IPS-NIHi11 (cell line): ENCODE measurements around the gene TARS1.

ENCODE experiments used
- DNase-seq: peaks from one replicate; pipeline ENCODE4 v3.0.0; 2012; ENCODE audit warnings: mixed read lengths, low spot score

The TARS1 gene

GRCh38 chr5:33439905-33440481, 772 bp upstream of the TARS1 start:
- DNase-seq: no peak

DNA sequence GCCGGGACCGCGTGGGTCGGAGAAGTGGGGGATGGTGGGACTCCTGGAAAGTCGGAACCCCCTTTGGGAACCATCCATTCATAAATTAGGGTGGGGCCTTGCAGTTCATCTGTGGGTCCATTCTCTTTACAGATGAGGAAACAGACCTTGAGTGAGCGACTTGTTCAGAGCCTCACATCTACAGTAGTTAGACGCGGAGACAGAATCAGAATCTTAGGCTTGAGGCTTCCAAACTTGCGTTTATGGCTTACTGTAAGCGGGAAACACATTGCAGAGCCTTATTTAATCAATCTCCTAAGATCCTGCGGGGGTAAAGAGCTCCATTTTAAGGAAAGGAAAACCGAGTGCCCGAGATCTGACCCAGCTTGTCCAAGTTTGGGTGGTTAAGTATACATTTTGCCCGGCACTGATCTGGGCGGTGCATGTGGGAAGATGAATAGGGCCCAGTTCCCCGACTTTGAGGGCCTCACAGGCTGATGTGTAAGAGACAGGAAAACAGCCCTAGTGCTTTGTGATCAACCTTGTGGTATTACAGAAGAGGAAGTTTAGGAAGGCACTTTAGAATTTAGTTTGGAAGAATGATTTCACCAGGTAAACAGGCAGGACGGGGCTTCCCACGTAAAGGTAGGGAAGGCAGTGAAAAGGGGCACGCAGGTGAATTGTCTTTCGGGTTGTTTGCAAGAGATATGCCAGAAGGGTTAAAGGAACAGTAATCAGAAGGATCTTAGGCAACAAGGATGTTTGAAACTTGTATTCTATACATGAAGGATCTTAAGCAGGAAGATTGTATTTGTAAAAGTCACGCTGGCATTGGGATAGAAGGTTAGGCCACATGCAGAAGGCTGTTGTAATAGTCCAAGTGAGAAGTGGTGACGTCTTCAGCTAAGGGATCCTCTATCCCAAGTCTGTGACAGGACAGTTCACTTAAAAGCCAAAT, 744 bp downstream of the TARS1 start:
- no peak for DNase-seq

DNA sequence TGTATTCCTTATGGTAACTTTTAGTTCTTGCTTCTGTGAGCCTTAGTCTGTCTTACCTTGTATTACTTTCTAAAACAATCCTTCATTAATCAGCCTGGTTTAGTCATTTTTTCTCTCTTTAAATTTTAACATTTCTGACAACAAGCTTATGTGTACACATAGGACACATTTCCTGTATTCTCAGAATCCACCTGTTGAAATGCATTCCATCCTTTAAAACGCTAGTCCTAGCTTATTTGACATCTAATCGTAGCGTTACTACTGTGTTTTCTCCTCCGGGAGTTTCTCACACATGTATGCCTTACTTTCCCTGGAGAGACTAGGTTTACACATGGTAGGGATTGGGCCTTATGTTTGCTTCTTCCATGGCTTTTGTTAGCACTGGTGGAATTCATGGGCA, 3.8 kb downstream of the TARS1 start:
- no peak for DNase-seq

DNA sequence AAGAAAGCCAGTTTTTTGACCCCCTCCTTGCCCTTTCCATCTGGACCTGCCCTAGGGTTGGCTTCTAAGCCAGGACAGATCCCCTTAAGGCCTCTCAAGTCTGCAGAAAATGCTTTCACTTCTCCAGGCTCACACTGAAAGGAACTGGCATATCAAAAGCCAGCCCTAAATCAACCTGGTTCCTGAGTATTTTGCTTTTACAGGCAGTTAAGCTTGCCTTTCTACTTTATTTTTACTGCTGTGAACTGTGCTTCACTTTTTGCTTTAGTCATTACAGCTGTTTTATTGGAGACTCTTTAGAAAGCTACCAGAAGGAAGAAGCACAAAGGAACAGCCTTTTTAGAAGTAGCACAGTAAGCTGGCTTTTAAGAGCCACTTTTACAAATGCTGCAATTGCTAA, 5.0 kb downstream of the TARS1 start:
- no peak for DNase-seq

GRCh38 chr5:33448118-33448517, 7.4 kb downstream of the TARS1 start:
- no peak for DNase-seq

- no peak for DNase-seq
Measured at GRCh38 chr5:33457126-33457525, 16.4 kb downstream of the TARS1 start.

GRCh38 chr5:33457817-33458216, 17.1 kb downstream of the TARS1 start:
- DNase-seq: no peak

DNA sequence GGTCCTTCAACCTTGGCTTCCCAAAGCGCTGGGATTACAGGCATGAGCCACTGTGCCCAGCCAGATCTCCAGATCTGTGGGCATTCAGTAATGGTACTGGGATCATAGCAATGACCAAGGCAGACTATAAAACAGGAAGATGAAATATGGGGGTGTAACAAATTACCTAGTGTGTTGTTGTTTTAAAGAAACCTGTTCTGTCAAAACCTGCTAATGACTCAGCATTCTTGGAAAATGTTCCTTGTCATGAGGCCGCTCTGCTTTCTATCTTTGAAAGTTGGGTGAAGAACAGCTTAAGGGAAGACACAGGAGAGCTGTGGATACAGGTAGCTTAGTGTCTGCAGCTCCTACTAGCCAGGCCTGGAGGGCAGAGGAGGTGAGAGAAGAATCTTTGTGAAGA, 19.4 kb downstream of the TARS1 start:
- DNase-seq: no peak

DNA sequence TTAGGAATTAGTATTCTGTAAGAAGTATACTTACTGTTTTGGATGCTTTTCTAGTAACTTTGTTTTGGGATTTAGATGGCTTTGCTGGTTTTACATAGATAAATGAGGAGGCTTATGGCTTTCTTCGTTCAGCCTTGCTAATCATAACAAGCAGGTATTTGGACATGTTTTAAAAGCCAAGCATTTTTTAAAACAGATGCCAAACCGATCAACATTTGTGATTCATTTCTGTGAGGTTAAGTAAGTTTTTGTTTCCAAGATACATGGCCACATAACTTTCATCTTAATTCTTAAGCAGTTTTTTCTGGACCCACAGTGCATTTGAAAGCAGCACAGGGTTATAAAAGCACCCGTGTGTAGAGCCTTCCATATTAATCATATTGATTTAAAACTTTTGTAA, 21.7 kb downstream of the TARS1 start:
- no peak for DNase-seq

DNA sequence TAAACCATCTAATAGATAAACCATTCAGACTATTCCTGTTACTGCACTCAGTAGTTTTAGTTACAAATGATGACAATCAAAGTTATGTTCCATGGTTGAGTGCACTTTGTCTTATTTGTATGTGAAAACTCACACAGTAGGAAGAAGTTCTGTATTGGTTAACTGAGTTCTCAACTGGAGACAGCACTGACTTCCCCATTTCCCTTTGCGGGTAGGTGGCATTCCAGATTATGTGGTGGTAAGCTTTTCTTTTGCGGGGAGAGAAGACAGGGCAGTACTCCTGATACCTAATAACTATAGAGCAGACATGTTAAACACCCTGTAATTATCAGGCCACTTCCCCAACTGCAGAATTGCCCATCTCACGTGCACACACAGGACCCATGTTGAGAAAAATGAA, 24.4 kb downstream of the TARS1 start:
- no peak for DNase-seq

DNA sequence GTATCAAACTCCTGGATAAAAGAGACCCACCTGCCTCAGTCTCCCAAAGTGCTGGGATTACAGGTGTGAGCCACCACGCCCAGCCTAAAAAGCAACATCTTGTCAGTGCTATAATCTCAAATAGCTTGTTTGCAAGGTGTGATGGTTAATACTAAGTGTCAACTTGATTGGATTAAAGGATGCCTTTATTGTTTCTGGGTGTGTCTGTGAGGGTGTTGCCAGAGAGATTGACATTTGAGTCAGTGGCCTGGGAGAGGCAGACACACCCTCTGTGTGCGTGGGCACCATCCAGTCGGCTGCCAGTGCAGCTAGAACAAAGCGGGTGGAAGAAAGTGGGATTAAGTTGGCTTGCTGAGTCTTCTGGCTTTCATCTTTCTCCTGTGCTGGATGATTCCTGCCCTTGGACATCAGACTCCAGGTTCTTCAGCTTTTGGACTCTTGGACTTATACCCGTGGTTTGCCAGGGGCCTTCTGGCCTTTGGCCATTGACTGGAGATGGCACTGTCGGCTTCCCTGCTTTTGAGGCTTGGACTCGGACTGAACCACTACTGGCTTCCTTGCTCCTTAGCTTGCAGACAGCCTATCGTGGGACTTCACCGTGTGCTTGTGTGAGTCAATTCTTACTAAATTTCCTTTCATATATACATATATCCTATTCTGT, 28.1 kb downstream of the TARS1 start:
- no peak for DNase-seq

DNA sequence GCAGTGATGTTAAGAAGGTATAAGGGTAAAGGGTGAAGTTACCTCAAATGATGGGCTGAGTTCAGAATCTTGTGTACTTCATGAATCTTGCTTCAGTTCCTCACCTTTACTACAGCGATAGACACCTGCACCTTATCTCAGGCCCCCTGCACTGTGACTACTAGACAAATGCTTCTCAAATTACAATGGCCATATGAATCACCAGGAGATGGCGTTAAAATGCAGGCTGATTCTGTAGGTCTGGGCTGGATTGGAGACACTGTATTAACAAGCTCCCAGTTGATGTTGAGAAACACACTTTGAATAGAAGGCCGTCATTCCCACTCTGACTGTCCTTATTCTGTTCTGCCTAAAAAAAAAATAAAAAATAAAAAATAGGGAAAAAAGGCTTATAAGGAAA, 29.8 kb downstream of the TARS1 start:
- DNase-seq: peak; percentile 14

DNA sequence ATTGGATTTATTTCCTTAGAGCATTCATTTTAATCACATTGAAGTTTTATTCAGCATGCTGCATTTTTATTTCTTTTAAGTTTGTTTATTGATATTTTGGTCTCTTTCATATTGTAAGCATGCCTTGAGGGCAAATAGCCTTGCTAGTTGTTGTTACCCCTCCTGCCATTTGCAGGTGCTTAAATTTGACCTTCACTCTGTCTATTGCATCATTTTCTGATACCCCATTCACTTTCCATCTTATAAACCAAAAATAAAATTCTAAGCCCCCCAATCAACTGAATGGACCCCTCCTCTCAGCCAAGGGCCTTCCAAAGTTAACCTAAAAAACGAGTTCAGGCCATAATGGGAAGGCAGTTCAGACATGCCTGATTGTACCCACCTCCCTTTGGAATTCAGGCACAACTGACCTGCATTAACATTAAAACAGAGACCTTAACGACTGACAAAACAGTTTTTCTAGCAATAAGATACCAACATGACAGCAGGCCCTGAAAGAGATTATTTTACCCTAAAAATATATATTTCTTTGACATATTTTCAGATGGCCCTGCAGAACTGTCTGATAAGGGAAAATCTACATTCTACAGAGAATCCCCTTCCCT, 32.1 kb downstream of the TARS1 start:
- no peak for DNase-seq

GRCh38 chr5:33474004-33474403, 33.2 kb downstream of the TARS1 start:
- DNase-seq: no peak

DNA sequence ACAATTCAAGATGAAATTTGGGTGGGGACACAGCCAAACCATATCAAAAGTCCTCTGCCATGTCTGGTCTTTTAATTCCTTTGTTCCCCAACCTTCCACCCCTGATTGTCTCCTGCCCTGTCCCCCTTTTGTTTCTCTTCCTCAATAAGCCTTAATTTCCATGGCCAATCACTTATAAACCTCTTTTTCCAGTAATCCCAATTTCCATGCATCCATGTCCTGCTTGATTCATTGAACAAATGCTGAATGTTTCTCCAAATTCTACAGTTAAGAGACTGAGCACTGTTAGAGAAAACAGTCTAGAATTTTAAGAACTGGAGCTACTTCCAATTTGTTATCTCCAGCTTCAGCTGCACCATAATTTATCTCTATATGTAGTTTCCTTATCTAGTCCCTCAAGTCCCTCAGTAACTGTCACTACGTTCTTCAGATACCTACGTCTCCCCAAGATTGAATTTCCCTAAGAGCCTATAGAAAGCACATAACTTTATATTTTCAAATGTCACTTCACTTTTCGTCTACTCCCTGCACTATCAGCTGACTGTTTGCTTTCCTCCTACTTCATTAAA, 34.2 kb downstream of the TARS1 start:
- DNase-seq: no peak

DNA sequence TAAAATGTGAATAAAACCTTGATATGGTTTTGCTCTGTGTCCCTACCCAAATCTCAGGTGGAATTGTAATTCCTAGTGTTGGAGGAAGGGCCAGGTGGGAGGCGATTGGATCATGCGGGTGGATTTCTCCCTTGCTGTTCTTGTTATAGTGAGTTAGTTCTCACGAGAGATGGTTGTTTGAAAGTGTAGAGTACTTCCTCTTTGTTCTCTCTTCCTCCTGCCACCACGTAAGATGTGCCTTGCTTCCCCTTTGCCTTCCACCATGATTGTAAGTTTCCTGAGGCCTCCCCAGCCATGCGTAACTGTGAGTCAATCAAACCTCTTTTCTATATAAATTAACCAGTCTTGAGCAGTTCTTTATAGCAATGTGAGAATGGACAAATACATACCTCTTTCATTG, 34.9 kb downstream of the TARS1 start:
- DNase-seq: no peak

- no peak for DNase-seq
Measured at GRCh38 chr5:33476992-33477391, 36.2 kb downstream of the TARS1 start.

GRCh38 chr5:33477816-33478215, 37.1 kb downstream of the TARS1 start:
- DNase-seq: no peak

- DNase-seq: no peak
Measured at GRCh38 chr5:33479311-33479710, 38.5 kb downstream of the TARS1 start.

DNA sequence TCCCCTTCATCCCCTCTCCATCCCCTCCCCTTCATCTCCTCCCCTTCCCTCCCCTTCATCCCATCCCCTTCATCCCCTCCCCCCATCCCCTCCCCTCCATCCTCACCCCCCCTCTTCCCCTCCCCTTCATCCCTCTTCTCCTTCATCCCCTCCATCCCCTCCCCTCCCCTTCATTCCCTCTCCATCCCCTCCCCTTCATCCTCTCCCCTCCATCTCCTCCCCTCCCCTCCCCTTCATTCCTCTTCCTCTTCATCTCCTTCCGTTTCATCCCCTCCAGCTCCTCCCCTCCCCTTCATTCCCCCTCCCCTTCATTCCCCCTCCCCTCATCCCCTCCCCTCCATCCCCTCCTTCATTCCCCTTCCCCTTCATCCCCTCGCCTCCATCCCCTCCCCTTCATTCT, 40.1 kb downstream of the TARS1 start:
- DNase-seq: no peak

GRCh38 chr5:33482335-33482734, 41.6 kb downstream of the TARS1 start:
- peak; percentile 15 for DNase-seq

GRCh38 chr5:33487236-33487635, 46.5 kb downstream of the TARS1 start:
- DNase-seq: no peak
